GM13977 (cell line): ENCODE results near the gene PIGS.

ENCODE experiments used
- DNase-seq: peaks from one replicate; pipeline ENCODE4 v3.0.0; 2012; ENCODE audit warnings: low spot score
- CTCF ChIP-seq: IDR thresholded peaks from 2 replicates; pipeline ENCODE4 v1.5.1; 2012; ENCODE audit warnings: mild to moderate bottlenecking, control low read depth; ENCODE audit not compliant: insufficient read depth; ENCODE audit errors: extremely low read depth, missing control alignments
- in situ Hi-C: fragments of 300-500 bp; cut with MboI; formaldehyde crosslinking; loops from one replicate; pipeline ENCODE4 v1.12.0; 2022; ENCODE audit warnings: low sequenced_read_pairs, low pct_unique_long_range_greater_than_20kb, mixed read lengths, inconsistent platforms; ENCODE audit not compliant: unreplicated experiment

PIGS gene

GRCh38 chr17:28503420-28503819, 67.9 kb downstream of the PIGS start:
- no peak for TF ChIP-seq CTCF
- in situ Hi-C loops: no loop called here
- no peak for DNase-seq
